NCI-H2196 (cell line): Measurements from ENCODE around the gene C5orf52.

ENCODE experiments used
- DNase-seq: peaks from one replicate; lab custom pipeline; 2025; ENCODE audit not compliant: unreplicated experiment; lab: John Stamatoyannopoulos, UW

C5orf52 gene

GRCh38 chr5:157670662-157671591 lies at the start of gene C5orf52:
Gene C5orf52 (plus strand): TSS chr5:157671533. CDS start chr5:157671615, 82 bp downstream.
- DNase-seq, result no peak

- no peak for DNase-seq
These were observed 47.2 kb upstream of the C5orf52 start for GRCh38 chr5:157624144-157624543.

GRCh38 chr5:157626831-157627230 lies 44.5 kb upstream of the C5orf52 start:
- DNase-seq, result no peak

GRCh38 chr5:157630341-157630740 lies 41.0 kb upstream of the C5orf52 start:
- no peak for DNase-seq

GRCh38 chr5:157640406-157641066 lies 30.8 kb upstream of the C5orf52 start:
- no peak for DNase-seq

- no peak for DNase-seq
These were observed 22.9 kb upstream of the C5orf52 start for GRCh38 chr5:157648275-157648990.

- DNase-seq, result no peak
These were observed 22.2 kb upstream of the C5orf52 start for GRCh38 chr5:157649101-157649500.

- DNase-seq, result no peak
These were observed 20.2 kb upstream of the C5orf52 start for GRCh38 chr5:157650991-157651611.

GRCh38 chr5:157651623-157652376 lies 19.5 kb upstream of the C5orf52 start:
- DNase-seq, result no peak

GRCh38 chr5:157652377-157652692 lies 19.0 kb upstream of the C5orf52 start, which contains the start of gene SOX30:
Gene SOX30 (minus strand): TSS chr5:157652438. CDS start chr5:157652078, 360 bp downstream.
- no peak for DNase-seq

- DNase-seq, result no peak
These were observed 13.8 kb upstream of the C5orf52 start for GRCh38 chr5:157657516-157657915.

- DNase-seq, result no peak
These were observed 12.4 kb upstream of the C5orf52 start for GRCh38 chr5:157658893-157659292.

GRCh38 chr5:157659868-157660660 lies 11.3 kb upstream of the C5orf52 start:
- DNase-seq, result no peak

GRCh38 chr5:157665467-157666070 lies 5.8 kb upstream of the C5orf52 start:
- DNase-seq, result no peak

- DNase-seq, result no peak
These were observed 3.0 kb upstream of the C5orf52 start for GRCh38 chr5:157668356-157668755.

- DNase-seq, result no peak
These were observed 1.6 kb upstream of the C5orf52 start for GRCh38 chr5:157669701-157670097.

GRCh38 chr5:157671592-157672330 lies 428 bp downstream of the C5orf52 start:
- DNase-seq, result no peak

GRCh38 chr5:157672976-157673375 lies 1.6 kb downstream of the C5orf52 start:
- no peak for DNase-seq
